ENCODE results near the gene AIP.
"Not testable (repeated sequence)": the region's sequence is repeated elsewhere in the genome, so short reads cannot be mapped to it uniquely, and the experiment has no call there.

The AIP gene

GRCh38 chr11:67448220-67448609 lies 34.6 kb upstream of the AIP start:
- no peak for DNase-seq (ENCODE audit: low read depth, low spot score)

- no peak for DNase-seq (ENCODE audit: low read depth, low spot score)
Observed at GRCh38 chr11:67449116-67449844, 33.5 kb upstream of the AIP start.

GRCh38 chr11:67450796-67451657 lies 31.8 kb upstream of the AIP start:
- no peak for DNase-seq (ENCODE audit: low read depth, low spot score)

GRCh38 chr11:67451658-67451976 lies 31.2 kb upstream of the AIP start:
- DNase-seq (ENCODE audit: low read depth, low spot score), result no peak

GRCh38 chr11:67452141-67452952 lies 30.5 kb upstream of the AIP start, which contains the start of gene GPR152:
Gene GPR152, minus strand, starts transcription at chr11:67452729. Its CDS starts 5 bp downstream, at chr11:67452724.
- no peak for DNase-seq (ENCODE audit: low read depth, low spot score)

GRCh38 chr11:67453816-67454732 lies 28.8 kb upstream of the AIP start:
- DNase-seq (ENCODE audit: low read depth, low spot score), result no peak

- no peak for DNase-seq (ENCODE audit: low read depth, low spot score)
Observed at GRCh38 chr11:67455054-67455453, 27.8 kb upstream of the AIP start, which contains the start of gene CABP4. Gene CABP4, plus strand, starts transcription at chr11:67455354. Its CDS starts 70 bp downstream, at chr11:67455424.

GRCh38 chr11:67456068-67456705 lies 26.6 kb upstream of the AIP start:
- DNase-seq (ENCODE audit: low read depth, low spot score), result no peak

- DNase-seq (ENCODE audit: low read depth, low spot score), result no peak
Observed at GRCh38 chr11:67457453-67457852, 25.4 kb upstream of the AIP start.

- no peak for DNase-seq (ENCODE audit: low read depth, low spot score)
Observed at GRCh38 chr11:67458266-67458665, 24.6 kb upstream of the AIP start.

GRCh38 chr11:67463186-67463585 lies 19.6 kb upstream of the AIP start:
- no peak for DNase-seq (ENCODE audit: low read depth, low spot score)

- no peak for DNase-seq (ENCODE audit: low read depth, low spot score)
Observed at GRCh38 chr11:67463680-67464410, 19.0 kb upstream of the AIP start.

- DNase-seq (ENCODE audit: low read depth, low spot score), result peak; percentile 88
Observed at GRCh38 chr11:67464411-67465188, 18.2 kb upstream of the AIP start.

- no peak for DNase-seq (ENCODE audit: low read depth, low spot score)
Observed at GRCh38 chr11:67465189-67465510, 17.7 kb upstream of the AIP start.

GRCh38 chr11:67465530-67465929 lies 17.3 kb upstream of the AIP start:
- DNase-seq (ENCODE audit: low read depth, low spot score), result not testable (repeated sequence)

GRCh38 chr11:67466367-67466766 lies 16.5 kb upstream of the AIP start:
- no peak for DNase-seq (ENCODE audit: low read depth, low spot score)

- no peak for DNase-seq (ENCODE audit: low read depth, low spot score)
Observed at GRCh38 chr11:67466962-67467771, 15.7 kb upstream of the AIP start.

GRCh38 chr11:67468056-67468455 lies 14.8 kb upstream of the AIP start:
- peak; percentile 75 for DNase-seq (ENCODE audit: low read depth, low spot score)

All from astrocyte of the hippocampus (primary cell).